GM18868 (cell line): ENCODE data around the gene PLXNA4.

Experiments
- ATAC-seq: cut with Tn5 transposase; IDR thresholded peaks from one replicate; pipeline ENCODE4 v1.9.1; 2021; ENCODE audit warnings: mild to moderate bottlenecking, moderate library complexity; ENCODE audit not compliant: unreplicated experiment

PLXNA4 gene

GRCh38 chr7:132080967-132081668 lies 495.2 kb downstream of the PLXNA4 start:
- no peak for ATAC-seq

DNA sequence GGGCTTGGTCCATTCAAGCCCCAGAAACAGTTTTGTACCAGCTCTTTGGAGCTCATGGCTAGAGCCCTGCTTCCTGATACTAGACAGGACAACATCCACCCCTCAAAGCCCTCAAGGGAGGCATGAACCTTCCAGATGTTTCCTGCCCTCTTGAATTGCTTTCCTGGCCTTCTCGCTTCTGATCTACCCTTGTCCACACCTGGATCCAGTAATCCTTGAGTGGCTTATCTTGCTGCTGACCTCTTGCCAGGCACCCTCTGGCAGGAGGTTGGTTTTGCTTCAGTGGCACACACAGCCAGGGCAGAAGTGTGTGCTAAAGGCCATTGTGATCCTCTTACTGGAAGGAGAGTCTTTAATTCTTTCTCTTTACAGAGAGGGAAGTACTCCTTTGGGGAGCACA lies 495.8 kb downstream of the PLXNA4 start:
- no peak for ATAC-seq

DNA sequence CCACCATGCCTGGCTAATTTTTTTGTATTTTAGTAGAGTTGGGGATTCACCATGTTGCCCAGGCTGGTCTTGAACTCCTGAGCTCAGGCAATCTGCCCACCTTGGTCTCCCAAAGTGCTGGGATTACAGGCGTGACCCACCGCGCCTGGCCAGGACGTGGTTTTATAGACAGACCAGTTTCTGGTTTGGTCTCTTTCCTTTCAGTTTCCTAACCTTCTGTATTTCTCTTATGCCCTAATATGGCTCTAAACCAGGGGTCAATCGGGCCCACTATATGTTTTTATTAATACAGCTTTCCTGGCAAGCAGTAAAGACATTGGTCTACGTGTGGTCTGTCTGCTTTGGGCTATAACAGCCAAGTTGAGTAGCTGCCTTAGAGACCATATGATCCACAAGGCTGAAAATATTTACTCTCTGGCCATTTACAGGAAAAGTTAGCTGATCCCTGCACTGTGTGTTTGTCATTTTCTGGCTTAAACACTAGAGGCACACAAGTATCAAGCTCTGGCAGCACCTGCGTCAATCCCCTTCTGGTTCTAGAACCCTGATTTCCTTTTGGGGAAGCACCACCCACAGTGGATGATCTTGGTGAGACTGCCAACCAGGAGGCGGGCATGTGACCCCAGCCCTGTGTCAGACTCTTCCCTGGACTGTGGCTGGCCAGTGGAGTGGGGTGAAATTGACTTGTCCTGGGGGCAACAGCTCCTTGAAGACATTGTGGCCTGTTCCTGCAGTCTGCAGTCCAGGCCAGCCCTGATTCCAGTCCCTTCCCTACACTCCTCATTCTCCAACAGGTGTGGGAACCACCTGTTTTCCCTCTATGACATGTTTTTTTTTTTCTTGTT lies 497.2 kb downstream of the PLXNA4 start:
- no peak for ATAC-seq

- ATAC-seq, result no peak
Measured at GRCh38 chr7:132077971-132078685, 498.1 kb downstream of the PLXNA4 start.

- no peak for ATAC-seq
Measured at GRCh38 chr7:132076301-132077035, 499.8 kb downstream of the PLXNA4 start.

- no peak for ATAC-seq
Measured at GRCh38 chr7:132075515-132075914, 500.8 kb downstream of the PLXNA4 start.

GRCh38 chr7:132073920-132074589 lies 502.2 kb downstream of the PLXNA4 start:
- no peak for ATAC-seq
